ENCODE data around the gene PCDH7.

DNA sequence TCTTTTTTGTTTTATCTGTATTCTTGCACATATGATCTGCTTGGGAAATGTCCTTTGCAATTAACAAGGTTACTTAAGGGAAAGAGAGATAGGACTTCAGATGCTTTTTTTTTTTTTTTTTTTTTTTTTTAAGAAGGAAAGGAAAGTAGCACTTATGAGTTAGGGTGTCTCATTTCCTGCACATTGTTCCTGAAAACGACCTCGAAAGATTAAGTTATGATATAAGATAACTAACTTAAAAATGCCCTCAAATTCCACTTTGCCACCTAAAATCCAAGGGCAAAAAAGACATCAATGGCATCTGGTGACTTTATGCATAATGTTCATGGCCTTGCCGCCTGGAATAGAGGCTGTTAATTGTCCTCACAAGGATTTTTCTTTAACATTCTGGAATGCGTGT, 44.9 kb downstream of the PCDH7 start:
- TF ChIP-seq, protein P1, sequence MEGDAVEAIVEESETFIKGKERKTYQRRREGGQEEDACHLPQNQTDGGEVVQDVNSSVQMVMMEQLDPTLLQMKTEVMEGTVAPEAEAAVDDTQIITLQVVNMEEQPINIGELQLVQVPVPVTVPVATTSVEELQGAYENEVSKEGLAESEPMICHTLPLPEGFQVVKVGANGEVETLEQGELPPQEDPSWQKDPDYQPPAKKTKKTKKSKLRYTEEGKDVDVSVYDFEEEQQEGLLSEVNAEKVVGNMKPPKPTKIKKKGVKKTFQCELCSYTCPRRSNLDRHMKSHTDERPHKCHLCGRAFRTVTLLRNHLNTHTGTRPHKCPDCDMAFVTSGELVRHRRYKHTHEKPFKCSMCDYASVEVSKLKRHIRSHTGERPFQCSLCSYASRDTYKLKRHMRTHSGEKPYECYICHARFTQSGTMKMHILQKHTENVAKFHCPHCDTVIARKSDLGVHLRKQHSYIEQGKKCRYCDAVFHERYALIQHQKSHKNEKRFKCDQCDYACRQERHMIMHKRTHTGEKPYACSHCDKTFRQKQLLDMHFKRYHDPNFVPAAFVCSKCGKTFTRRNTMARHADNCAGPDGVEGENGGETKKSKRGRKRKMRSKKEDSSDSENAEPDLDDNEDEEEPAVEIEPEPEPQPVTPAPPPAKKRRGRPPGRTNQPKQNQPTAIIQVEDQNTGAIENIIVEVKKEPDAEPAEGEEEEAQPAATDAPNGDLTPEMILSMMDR (IDR thresholded peaks at IDR 0.05): no peak
- TF ChIP-seq POLR2A (IDR thresholded peaks at IDR 0.05): no peak
